Measurements from ENCODE around the gene DSCAML1.

DNA sequence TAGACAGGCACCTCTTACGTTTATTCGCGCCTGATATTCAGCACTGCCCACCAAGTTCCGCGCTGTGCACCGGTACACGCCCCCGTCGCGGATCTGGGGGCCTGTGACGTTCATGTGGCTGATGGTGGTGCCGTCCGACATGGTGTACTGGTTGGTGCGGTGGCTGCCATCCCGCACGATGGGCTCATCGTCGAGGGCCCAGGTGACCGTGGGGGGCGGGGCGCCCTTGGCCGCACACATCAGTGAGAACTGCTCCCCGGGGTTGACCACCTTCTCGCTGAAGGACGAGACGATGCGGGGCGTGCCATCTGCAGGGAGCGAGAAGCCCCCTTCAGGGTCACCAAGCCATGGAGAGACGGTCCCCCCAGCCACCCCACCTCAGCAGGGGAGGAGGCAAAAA, 278.6 kb downstream of the DSCAML1 start:
- TF ChIP-seq, protein P1, sequence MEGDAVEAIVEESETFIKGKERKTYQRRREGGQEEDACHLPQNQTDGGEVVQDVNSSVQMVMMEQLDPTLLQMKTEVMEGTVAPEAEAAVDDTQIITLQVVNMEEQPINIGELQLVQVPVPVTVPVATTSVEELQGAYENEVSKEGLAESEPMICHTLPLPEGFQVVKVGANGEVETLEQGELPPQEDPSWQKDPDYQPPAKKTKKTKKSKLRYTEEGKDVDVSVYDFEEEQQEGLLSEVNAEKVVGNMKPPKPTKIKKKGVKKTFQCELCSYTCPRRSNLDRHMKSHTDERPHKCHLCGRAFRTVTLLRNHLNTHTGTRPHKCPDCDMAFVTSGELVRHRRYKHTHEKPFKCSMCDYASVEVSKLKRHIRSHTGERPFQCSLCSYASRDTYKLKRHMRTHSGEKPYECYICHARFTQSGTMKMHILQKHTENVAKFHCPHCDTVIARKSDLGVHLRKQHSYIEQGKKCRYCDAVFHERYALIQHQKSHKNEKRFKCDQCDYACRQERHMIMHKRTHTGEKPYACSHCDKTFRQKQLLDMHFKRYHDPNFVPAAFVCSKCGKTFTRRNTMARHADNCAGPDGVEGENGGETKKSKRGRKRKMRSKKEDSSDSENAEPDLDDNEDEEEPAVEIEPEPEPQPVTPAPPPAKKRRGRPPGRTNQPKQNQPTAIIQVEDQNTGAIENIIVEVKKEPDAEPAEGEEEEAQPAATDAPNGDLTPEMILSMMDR (IDR thresholded peaks at IDR 0.05): no peak
- TF ChIP-seq EP300 (IDR thresholded peaks at IDR 0.05): no peak

Data from upper lobe of left lung (tissue), 4 donors.